HepG2 (cell line): Measurements from ENCODE around the gene MFSD8. TPM values are rescaled to one million over a fixed set of nuclear protein-coding genes. Genes with fewer than 3 reads are reported as not detected.

Experiments used
- ATAC-seq: fragments of 200-7000 bp; cut with Tn5 transposase; 3 replicates; pipeline ENCODE4 v1.9.1; 2020; ENCODE audit warnings: mild to moderate bottlenecking, moderate library complexity
- BruUV-seq: library from RNA; stranded (reverse); fragments of 400-500 nt; replicated peaks from 2 replicates; lab custom pipeline; 2021; lab: Mats Ljungman, UMichigan
- CTCF ChIA-PET: fragments of 300-600 bp; formaldehyde crosslinking; extraction: SDS; loops from one replicate; lab custom pipeline; 2021; ENCODE audit warnings: low total read pairs, inconsistent platforms, low intra/inter-chr PET ratio; lab: Yijun Ruan, JAX
- POLR2A ChIA-PET: fragments of 350-600 bp; sonication (Branson Sonifier 250); formaldehyde crosslinking; loops from one replicate; lab custom pipeline; 2020; ENCODE audit warnings: antibody characterized with exemption, inconsistent platforms; lab: Yijun Ruan, JAX
- DNase-seq: peaks from one replicate; pipeline ENCODE4 v3.0.0-alpha.2; 2015; ENCODE audit warnings: low spot score
- FAIRE-seq: peaks from 3 replicates; lab custom pipeline; 2011; peaks lifted over from hg19 to GRCh38; lab: Jason Lieb, UNC
- H2AFZ ChIP-seq: one replicate; pipeline ENCODE4 v1.6.1; 2011; ENCODE audit warnings: low read length, inconsistent platforms
- H3K27ac ChIP-seq: fragments of 300-600 bp; 3 replicates; pipeline ENCODE4 v1.8.0; 2011; ENCODE audit warnings: mixed run types, mild to moderate bottlenecking, mixed read lengths, low read length, inconsistent platforms; ENCODE audit not compliant: insufficient read depth; ENCODE audit errors: extremely low read length
- H3K27me3 ChIP-seq, 2 experiments: fragments of 200-600 bp in 1 of 2; 2 replicates in 1 of 2; 3 replicates in 1 of 2; pipeline versions ENCODE4 v1.6.0 to v1.8.0; 2011; ENCODE audit warnings: low read length in 2 of 2, mild to moderate bottlenecking in 2 of 2, moderate library complexity in 2 of 2, inconsistent platforms in 1 of 2; ENCODE audit not compliant: insufficient read depth in 2 of 2, control insufficient read depth in 1 of 2
- H3K36me3 ChIP-seq, 2 experiments: fragments of 200-600 bp in 1 of 2; replicated peaks in 1 of 2; 2 replicates in 1 of 2; 3 replicates in 1 of 2; pipeline versions ENCODE4 v1.5.1 to v1.8.0; 2011; ENCODE audit warnings: low read length in 2 of 2, inconsistent platforms in 1 of 2; ENCODE audit not compliant: insufficient read depth in 2 of 2, control insufficient read depth in 1 of 2
- H3K4me1 ChIP-seq: 2 replicates; pipeline ENCODE4 v1.5.1; 2012; ENCODE audit warnings: low read length, inconsistent platforms; ENCODE audit not compliant: insufficient read depth
- H3K4me2 ChIP-seq: 2 replicates; pipeline ENCODE4 v1.6.0; 2011; ENCODE audit warnings: low read depth, low read length, inconsistent platforms
- H3K4me3 ChIP-seq, 3 experiments: fragments of 200-600 bp in 1 of 3; sonication (generic), shearing (Covaris generic) in 1 of 3; replicated peaks in 1 of 3; 2 replicates each; pipeline ENCODE4 v1.5.1; 2011 to 2016; ENCODE audit warnings: low read length in 3 of 3, inconsistent platforms in 2 of 3, low read depth in 2 of 3, mild to moderate bottlenecking in 2 of 3, control low read depth in 1 of 3, mixed read lengths in 1 of 3; ENCODE audit not compliant: insufficient read depth in 1 of 3
- H3K79me2 ChIP-seq: one replicate; pipeline ENCODE4 v1.6.1; 2011; ENCODE audit warnings: low read length, inconsistent platforms; ENCODE audit not compliant: insufficient read depth
- H3K9ac ChIP-seq: 2 replicates; pipeline ENCODE4 v1.6.0; 2011; ENCODE audit warnings: mild to moderate bottlenecking, low read depth, low read length, inconsistent platforms; ENCODE audit not compliant: insufficient read depth
- H3K9me3 ChIP-seq: 2 replicates; pipeline ENCODE4 v1.5.1; 2012; ENCODE audit warnings: mild to moderate bottlenecking, low read length
- H4K20me1 ChIP-seq: 2 replicates; pipeline ENCODE4 v1.6.0; 2011; ENCODE audit warnings: inconsistent platforms, mild to moderate bottlenecking, low read length, moderate library complexity; ENCODE audit not compliant: insufficient read depth
- EED ChIP-seq: sonication (generic); formaldehyde crosslinking; IDR thresholded peaks from 2 replicates; pipeline ENCODE4 v1.5.0; 2020; ENCODE audit warnings: mild to moderate bottlenecking, missing genetic modification reagents
- NFATC3 ChIP-seq: sonication (generic); formaldehyde crosslinking; IDR thresholded peaks from 2 replicates; pipeline ENCODE4 v1.5.1; 2020; ENCODE audit warnings: mild to moderate bottlenecking, missing genetic modification reagents
- NFKBIZ ChIP-seq: IDR thresholded peaks from 2 replicates; pipeline ENCODE4 v1.6.1; 2018; ENCODE audit warnings: missing genetic modification reagents, missing compliant biosample characterization
- NKX3-1 ChIP-seq: sonication (generic); formaldehyde crosslinking; IDR thresholded peaks from 2 replicates; pipeline ENCODE4 v1.5.0; 2020; ENCODE audit warnings: missing genetic modification reagents
- PHB2 ChIP-seq: fragments of 450-650 bp; IDR thresholded peaks from 2 replicates; pipeline ENCODE4 v1.6.1; 2018; ENCODE audit not compliant: partially characterized antibody
- ZNF3 ChIP-seq: IDR thresholded peaks from 2 replicates; pipeline ENCODE4 v1.7.0; 2017; ENCODE audit warnings: inconsistent platforms
- ZNF567 ChIP-seq: sonication (generic); formaldehyde crosslinking; IDR thresholded peaks from 2 replicates; pipeline ENCODE4 v1.8.1; 2023; ENCODE audit warnings: mild to moderate bottlenecking, missing genetic modification reagents, borderline replicate concordance
- WGBS: methylation state at CpG from one replicate; pipeline ENCODE4 v1.1.6; 2017; ENCODE audit warnings: low lambda C conversion rate; 5-methylcytosine and 5-hydroxymethylcytosine counted together
- in situ Hi-C: cut with HindIII; loops from 2 replicates; pipeline ENCODE4 v1.10.0; 2017; ENCODE audit warnings: low pct_unique_long_range_greater_than_20kb; ENCODE audit not compliant: extremely low pct_ligation_motif_present
- intact Hi-C: fragments of 100-400 bp; cut with micrococcal nuclease; formaldehyde crosslinking; loops from one replicate; pipeline ENCODE4 v1.10.0; 2022; ENCODE audit not compliant: unreplicated experiment
- polyA plus RNA-seq, 8 experiments: library from polyadenylated mRNA; depleted of rRNA in 3 of 8; stranded (reverse) in 7 of 8; unstranded in 1 of 8; fragments of >200 nt; fragmentation: Illumina TruSeq in 4 of 8; extraction: Trizol in 4 of 8; gene quantifications; 2 replicates each; pipeline versions ENCODE4 v1.2.1 to v1.2.3, GENCODE V29; 2011 to 2016; ENCODE audit warnings: low read depth in 4 of 8, missing spikeins in 1 of 8, mixed read lengths in 1 of 8; ENCODE audit not compliant: insufficient read depth in 1 of 8
- total RNA-seq, 5 experiments: library from RNA; depleted of rRNA; stranded (reverse); fragments of >200 nt; fragmentation: Illumina TruSeq; extraction: Trizol; gene quantifications; 2 replicates each; pipeline ENCODE4 v1.2.3, GENCODE V29; 2016; ENCODE audit warnings: low read depth in 1 of 5
- TF ChIP-seq, protein P1 (sequence below): sonication (generic); formaldehyde crosslinking; IDR thresholded peaks from 2 replicates; pipeline ENCODE4 v1.4.0; 2020; ENCODE audit warnings: missing genetic modification reagents
- TF ChIP-seq, protein P2 (sequence below): sonication (generic); formaldehyde crosslinking; IDR thresholded peaks from 2 replicates; pipeline ENCODE4 v1.9.0; 2021; ENCODE audit warnings: missing genetic modification reagents, mild to moderate bottlenecking, borderline replicate concordance
- TF ChIP-seq, protein P3 (sequence below): sonication (generic); formaldehyde crosslinking; IDR thresholded peaks from 2 replicates; pipeline ENCODE4 v1.8.1; 2023; ENCODE audit warnings: mild to moderate bottlenecking, missing genetic modification reagents

Gene MFSD8
- total and polyA plus RNA-seq, 2 of the 13 experiments (the other 11 are each of a cell fraction or from before 2014, with no cell fraction given) = 24.8 to 25.5 TPM

DNA sequence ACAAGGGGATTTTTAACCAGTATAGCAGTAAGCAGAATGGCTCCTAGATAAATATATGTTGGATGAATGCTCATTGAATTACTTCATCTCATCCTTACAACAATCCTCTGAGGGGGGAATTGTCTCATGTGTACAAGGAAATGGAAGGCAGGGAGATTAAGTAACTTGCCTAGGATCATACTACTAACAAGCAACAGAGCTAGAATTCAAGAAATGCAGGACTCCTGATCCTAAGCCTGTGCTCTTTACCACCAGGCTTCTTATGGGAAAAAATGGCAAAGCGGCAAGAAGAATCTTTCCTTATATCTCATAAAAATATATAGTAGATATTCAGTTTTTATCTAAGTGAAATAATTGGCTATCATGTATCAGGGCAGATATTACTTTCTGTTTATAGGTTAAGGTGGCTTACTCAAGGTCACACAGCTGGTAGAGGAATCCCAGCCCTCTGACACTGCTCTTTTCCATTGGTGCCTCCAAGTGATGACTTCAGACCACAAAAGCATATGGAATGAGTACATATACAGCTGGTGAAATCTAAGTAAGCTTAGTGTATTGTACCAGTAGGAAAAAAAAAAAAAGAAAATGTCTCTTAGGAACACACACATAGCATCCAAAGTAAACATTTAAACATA is 2.3 kb upstream of the MFSD8 start:
- Histone ChIP-seq H3K27me3 (no peaks in the 10 kb centered on the region; a peak in 1 of 5 replicates), H3K79me2 (peaks cover 49% of the 10 kb centered on the region), H3K27ac (no peak overlapping the region), H4K20me1 (no peaks in the 10 kb centered on the region), H3K4me2 (peak overlapping the region; percentile 97), H3K9ac (0 out of 2 replicates have a peak overlapping the region, but pooled peaks have one; percentile 39), H3K36me3 (no peaks in the 10 kb centered on the region; a peak in 3 of 5 replicates), H3K4me3 (peak overlapping the region; percentile 17 to 40 (median 34); a peak in 2 of 6 replicates), H3K9me3 (no peaks in the 10 kb centered on the region), H3K4me1 (peaks cover 40% of the 10 kb centered on the region), H2AFZ (no peak overlapping the region)
- TF ChIP-seq, protein P1, sequence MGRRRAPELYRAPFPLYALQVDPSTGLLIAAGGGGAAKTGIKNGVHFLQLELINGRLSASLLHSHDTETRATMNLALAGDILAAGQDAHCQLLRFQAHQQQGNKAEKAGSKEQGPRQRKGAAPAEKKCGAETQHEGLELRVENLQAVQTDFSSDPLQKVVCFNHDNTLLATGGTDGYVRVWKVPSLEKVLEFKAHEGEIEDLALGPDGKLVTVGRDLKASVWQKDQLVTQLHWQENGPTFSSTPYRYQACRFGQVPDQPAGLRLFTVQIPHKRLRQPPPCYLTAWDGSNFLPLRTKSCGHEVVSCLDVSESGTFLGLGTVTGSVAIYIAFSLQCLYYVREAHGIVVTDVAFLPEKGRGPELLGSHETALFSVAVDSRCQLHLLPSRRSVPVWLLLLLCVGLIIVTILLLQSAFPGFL = no peak
- no peak for TF ChIP-seq ZNF3 (CRISPR knock-in tag)
- BruUV-seq = no TSS peak
- WGBS = 97% methylated on average over 1 of the region's 1 CpG
- DNase-seq (peak; percentile 10), FAIRE-seq (no peak), ATAC-seq (no peak)
- in situ Hi-C loops = loop anchor here (10.0 kb wide), 1 partner anchor 88 kb away; no protein-coding TSS in a partner anchor
- CTCF ChIA-PET = no interaction called here
- POLR2A ChIA-PET = no interaction called here
- intact Hi-C loops = loop anchor here (10.0 kb wide), 2 partner anchors 182 to 318 kb away; partner anchors contain the start of genes HSPA4L and PGRMC2

DNA sequence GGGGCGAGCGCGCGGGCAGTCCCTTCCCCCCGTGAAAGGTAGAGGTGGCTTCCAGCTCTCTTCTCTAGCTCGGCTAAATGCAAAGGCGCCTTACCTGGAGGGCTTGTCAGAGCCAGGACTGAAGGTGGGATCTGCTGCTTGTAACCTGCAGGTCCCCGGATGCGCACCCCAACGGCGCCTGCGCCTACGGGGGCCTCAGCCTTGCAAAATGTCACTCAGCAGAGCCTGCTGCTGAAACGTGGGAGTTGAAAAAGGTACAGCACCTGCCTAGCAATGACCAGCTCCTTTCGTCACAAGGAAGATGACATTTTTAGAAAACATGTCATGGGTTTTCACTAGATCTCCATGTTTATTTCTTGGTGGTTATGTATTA is 816 bp upstream of the MFSD8 start:
- no peaks in the 10 kb centered on the region for H4K20me1 ChIP-seq
- no peaks in the 10 kb centered on the region; a peak in 3 of 5 replicates for H3K36me3 ChIP-seq
- TSS peak; percentile 79 for BruUV-seq
- in situ Hi-C loops = loop anchor here (10.0 kb wide), 1 partner anchor 89 kb away; no protein-coding TSS in a partner anchor
- peak overlapping the region; percentile 54 for H2AFZ ChIP-seq
- H3K4me1 ChIP-seq = peaks cover 41% of the 10 kb centered on the region
- peaks cover 55% of the 10 kb centered on the region for H3K79me2 ChIP-seq
- H3K9ac ChIP-seq = peak overlapping the region; percentile 98
- WGBS = 4% methylated on average over 3 of the region's 15 CpGs
- POLR2A ChIA-PET = interaction anchor here (0.8 to 3.0 kb wide), 15 partner anchors 8 to 321 kb away, joined by 3 to 52 read pairs (median 5); partner anchors contain the start of genes HSPA4L, LARP1B and PLK4
- H3K4me2 ChIP-seq = peak overlapping the region; percentile 97
- peak; percentile 73 for DNase-seq
- intact Hi-C loops = loop anchor here (1.0 to 10.0 kb wide), 4 partner anchors 85 to 319 kb away; partner anchors contain the start of genes HSPA4L, PGRMC2 and PLK4
- CTCF ChIA-PET = no interaction called here
- H3K9me3 ChIP-seq = no peaks in the 10 kb centered on the region
- H3K4me3 ChIP-seq = peak overlapping the region; percentile 84 to 99 (median 90)
- ATAC-seq = peak; percentile 69
- H3K27ac ChIP-seq = peak overlapping the region; percentile 90
- no peak for FAIRE-seq
- H3K27me3 ChIP-seq = no peaks in the 10 kb centered on the region; a peak in 1 of 5 replicates
- TF ChIP-seq PHB2 (no peak), ZNF567 (CRISPR knock-in tag) (no peak), EED (CRISPR knock-in tag) (0 out of 2 replicates have a peak, but pooled peaks have one; percentile 12), NKX3-1 (CRISPR knock-in tag) (no peak), NFATC3 (no peak), NFKBIZ (CRISPR knock-in tag) (no peak)
- TF ChIP-seq, protein P2, sequence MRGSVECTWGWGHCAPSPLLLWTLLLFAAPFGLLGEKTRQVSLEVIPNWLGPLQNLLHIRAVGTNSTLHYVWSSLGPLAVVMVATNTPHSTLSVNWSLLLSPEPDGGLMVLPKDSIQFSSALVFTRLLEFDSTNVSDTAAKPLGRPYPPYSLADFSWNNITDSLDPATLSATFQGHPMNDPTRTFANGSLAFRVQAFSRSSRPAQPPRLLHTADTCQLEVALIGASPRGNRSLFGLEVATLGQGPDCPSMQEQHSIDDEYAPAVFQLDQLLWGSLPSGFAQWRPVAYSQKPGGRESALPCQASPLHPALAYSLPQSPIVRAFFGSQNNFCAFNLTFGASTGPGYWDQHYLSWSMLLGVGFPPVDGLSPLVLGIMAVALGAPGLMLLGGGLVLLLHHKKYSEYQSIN (CRISPR knock-in tag) = no peak
- TF ChIP-seq, protein P3, sequence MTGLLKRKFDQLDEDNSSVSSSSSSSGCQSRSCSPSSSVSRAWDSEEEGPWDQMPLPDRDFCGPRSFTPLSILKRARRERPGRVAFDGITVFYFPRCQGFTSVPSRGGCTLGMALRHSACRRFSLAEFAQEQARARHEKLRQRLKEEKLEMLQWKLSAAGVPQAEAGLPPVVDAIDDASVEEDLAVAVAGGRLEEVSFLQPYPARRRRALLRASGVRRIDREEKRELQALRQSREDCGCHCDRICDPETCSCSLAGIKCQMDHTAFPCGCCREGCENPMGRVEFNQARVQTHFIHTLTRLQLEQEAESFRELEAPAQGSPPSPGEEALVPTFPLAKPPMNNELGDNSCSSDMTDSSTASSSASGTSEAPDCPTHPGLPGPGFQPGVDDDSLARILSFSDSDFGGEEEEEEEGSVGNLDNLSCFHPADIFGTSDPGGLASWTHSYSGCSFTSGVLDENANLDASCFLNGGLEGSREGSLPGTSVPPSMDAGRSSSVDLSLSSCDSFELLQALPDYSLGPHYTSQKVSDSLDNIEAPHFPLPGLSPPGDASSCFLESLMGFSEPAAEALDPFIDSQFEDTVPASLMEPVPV (CRISPR knock-in tag) = no peak
